Esophagus squamous epithelium (tissue), 5 donors: ENCODE measurements around the gene WSCD2. TPM values are rescaled to one million over a fixed set of nuclear protein-coding genes. Genes with fewer than 3 reads are reported as not detected.

Source experiments
- DNase-seq: peaks from one replicate; lab custom pipeline; 2025; lab: John Stamatoyannopoulos, UW
- H3K27ac ChIP-seq, 4 donors: fragments of 200-600 bp; sonication (generic); one replicate each; pipeline ENCODE4 v1.5.1; 2016 to 2019; ENCODE audit warnings: mild to moderate bottlenecking in 1 of 4
- H3K27me3 ChIP-seq, 4 donors: fragments of 200-600 bp; sonication (generic); 1 replicate in 3 of 4; 2 replicates in 1 of 4; pipeline versions ENCODE4 v1.5.1 to v1.6.0; 2017 to 2021; ENCODE audit warnings: antibody characterized with exemption in 1 of 4
- H3K36me3 ChIP-seq, 3 donors: fragments of 200-600 bp; sonication (generic); one replicate each; pipeline ENCODE4 v1.5.1; 2016 to 2019
- H3K4me1 ChIP-seq, 3 donors: fragments of 200-600 bp; sonication (generic); one replicate each; pipeline ENCODE4 v1.5.1; 2017 to 2019
- H3K4me3 ChIP-seq, 4 donors: fragments of 200-600 bp; sonication (generic); 1 replicate in 3 of 4; 2 replicates in 1 of 4; pipeline ENCODE4 v1.5.1; 2016 to 2019; ENCODE audit warnings: mild to moderate bottlenecking in 2 of 4, moderate library complexity in 1 of 4
- H3K9me3 ChIP-seq, 3 donors: fragments of 200-600 bp; sonication (generic); one replicate each; pipeline ENCODE4 v1.5.1; 2016 to 2019
- CTCF ChIP-seq, 6 experiments: fragments of 450-650 bp in 4 of 6; fragments of 200-600 bp in 2 of 6; sonication (generic) in 2 of 6; IDR thresholded peaks; one replicate each; pipeline ENCODE4 v1.5.1; 2016 to 2019; ENCODE audit warnings: antibody characterized with exemption in 6 of 6, mild to moderate bottlenecking in 4 of 6, moderate library complexity in 4 of 6
- POLR2A ChIP-seq, 4 donors: fragments of 450-650 bp; IDR thresholded peaks; one replicate each; pipeline ENCODE4 v1.6.1; 2017; ENCODE audit warnings: antibody characterized with exemption in 4 of 4, mild to moderate bottlenecking in 4 of 4, moderate library complexity in 3 of 4
- WGBS, 2 donors: methylation state at CpG; one replicate each; pipeline ENCODE4 v1.1.5; 2018; 5-methylcytosine and 5-hydroxymethylcytosine counted together
- intact Hi-C: fragments of 100-400 bp; cut with DNase I; formaldehyde crosslinking; loops from one replicate; pipeline ENCODE4 v1.15.0; 2022
- total RNA-seq, 4 donors: library from RNA; depleted of rRNA; stranded (reverse); fragments of >200 nt; gene quantifications; one replicate each; pipeline ENCODE4 v1.1.0, GENCODE V29; 2016
- donor health status: DM: yes; HTN: yes; CAD: no.

WSCD2 gene
- total RNA-seq, 4 donors from 2014 or later = 0.62 to 3.6 (median 3.3) TPM; not detected in 1

GRCh38 chr12:108190529-108190928, 61.4 kb downstream of the WSCD2 start:
- Histone ChIP-seq H3K36me3 (no peaks in the 10 kb centered on the region), H3K9me3 (no peaks in the 10 kb centered on the region), H3K4me3 (no peak overlapping the region), H3K4me1 (peaks cover 0 to 6% (median 3%) of the 10 kb centered on the region in 3 donors), H3K27ac (no peak overlapping the region), H3K27me3 (no peaks in the 10 kb centered on the region)
- WGBS, 2 donors = 13 to 43% methylated on average over 2 to 3 of the region's 3 CpGs
- DNase-seq = no peak
- intact Hi-C loops = loop anchor here (10.0 kb wide), 2 partner anchors 96 to 206 kb away; no protein-coding TSS in a partner anchor
- TF ChIP-seq POLR2A (IDR thresholded peaks at IDR 0.05) (no peak), CTCF (IDR thresholded peaks at IDR 0.05) (no peak)

- H3K9me3 ChIP-seq = no peaks in the 10 kb centered on the region
- no peak for TF ChIP-seq CTCF (IDR thresholded peaks at IDR 0.05)
- TF ChIP-seq POLR2A (IDR thresholded peaks at IDR 0.05) = no peak
- 65 to 70% methylated on average over 2 of the region's 2 CpGs for WGBS, 2 donors
- H3K27me3 ChIP-seq = no peaks in the 10 kb centered on the region
- DNase-seq = no peak
- no peak overlapping the region for H3K4me3 ChIP-seq
- no peak overlapping the region for H3K27ac ChIP-seq
- no peaks in the 10 kb centered on the region for H3K36me3 ChIP-seq
- intact Hi-C loops = loop anchor here (10.0 kb wide), 2 partner anchors 96 to 206 kb away; no protein-coding TSS in a partner anchor
- H3K4me1 ChIP-seq = peaks cover 0 to 6% (median 3%) of the 10 kb centered on the region in 3 donors
Observed at GRCh38 chr12:108191086-108191485, 62.0 kb downstream of the WSCD2 start.

GRCh38 chr12:108191938-108192337, 62.9 kb downstream of the WSCD2 start:
- intact Hi-C loops = loop anchor here (10.0 kb wide), 2 partner anchors 97 to 207 kb away; no protein-coding TSS in a partner anchor
- 46 to 50% methylated on average over 3 to 4 of the region's 4 CpGs for WGBS, 2 donors
- TF ChIP-seq POLR2A (IDR thresholded peaks at IDR 0.05) = no peak
- TF ChIP-seq CTCF (IDR thresholded peaks at IDR 0.05) = no peak

GRCh38 chr12:108193493-108193892, 64.4 kb downstream of the WSCD2 start:
- H3K36me3 ChIP-seq = no peaks in the 10 kb centered on the region
- peaks cover 0 to 6% (median 3%) of the 10 kb centered on the region in 3 donors for H3K4me1 ChIP-seq
- 71 to 72% methylated on average over 5 of the region's 5 CpGs for WGBS, 2 donors
- no peaks in the 10 kb centered on the region for H3K9me3 ChIP-seq
- DNase-seq = no peak
- no peak overlapping the region for H3K4me3 ChIP-seq
- no peaks in the 10 kb centered on the region for H3K27me3 ChIP-seq
- TF ChIP-seq CTCF (IDR thresholded peaks at IDR 0.05) = no peak
- TF ChIP-seq POLR2A (IDR thresholded peaks at IDR 0.05) = no peak
- H3K27ac ChIP-seq = no peak overlapping the region
- intact Hi-C loops = loop anchor here (10.0 kb wide), 2 partner anchors 99 to 209 kb away; no protein-coding TSS in a partner anchor

More at GRCh38 chr12:108191938-108192337, 62.9 kb downstream of the WSCD2 start:
- DNase-seq = no peak
- Histone ChIP-seq H3K36me3 (no peaks in the 10 kb centered on the region), H3K27me3 (no peaks in the 10 kb centered on the region), H3K4me1 (peaks cover 0 to 6% (median 3%) of the 10 kb centered on the region in 3 donors), H3K4me3 (no peak overlapping the region), H3K9me3 (no peaks in the 10 kb centered on the region), H3K27ac (no peak overlapping the region)

GRCh38 chr12:108193917-108194316, 64.8 kb downstream of the WSCD2 start:
- Histone ChIP-seq H3K4me1 (peaks cover 0 to 6% (median 3%) of the 10 kb centered on the region in 3 donors), H3K36me3 (no peaks in the 10 kb centered on the region), H3K4me3 (no peak overlapping the region), H3K27me3 (no peaks in the 10 kb centered on the region), H3K27ac (no peak overlapping the region), H3K9me3 (no peaks in the 10 kb centered on the region)
- intact Hi-C loops = loop anchor here (10.0 kb wide), 2 partner anchors 99 to 209 kb away; no protein-coding TSS in a partner anchor
- 6 to 20% methylated on average over 1 to 2 of the region's 2 CpGs for WGBS, 2 donors
- no peak for DNase-seq
- no peak for TF ChIP-seq POLR2A (IDR thresholded peaks at IDR 0.05)
- peak; percentile 37 to 78 (median 68) for TF ChIP-seq CTCF (IDR thresholded peaks at IDR 0.05)
